Stimulated activated naive CD8-positive, alpha-beta T cell treated with anti-CD3 and anti-CD28 coated beads, Interleukin-15, amount 100 ng/mL, for 72 hours (primary cell): ENCODE measurements around the gene NINJ1.

Experiments used
- ATAC-seq: fragments of 150-1000 bp; cut with Tn5 transposase; 2 replicates; pipeline ENCODE4 v1.10.0; 2021; ENCODE audit warnings: mild to moderate bottlenecking, moderate library complexity
- DNase-seq, 2 donors: peaks; one replicate each; pipeline ENCODE4 v3.0.0; 2021 to 2022
- H3K27ac Mint-ChIP-seq, 2 donors: one replicate each; pipeline ENCODE4 v1.8.0; 2022; ENCODE audit warnings: mild to moderate bottlenecking in 2 of 2, mixed read lengths in 2 of 2, moderate library complexity in 2 of 2
- H3K27me3 Mint-ChIP-seq: one replicate; pipeline ENCODE4 v1.8.0; 2022; ENCODE audit warnings: mixed read lengths
- H3K4me1 Mint-ChIP-seq: one replicate; pipeline ENCODE4 v1.8.0; 2022; ENCODE audit warnings: mild to moderate bottlenecking, mixed read lengths
- H3K4me3 Mint-ChIP-seq, 2 donors: one replicate each; pipeline ENCODE4 v1.8.0; 2022; ENCODE audit warnings: mild to moderate bottlenecking in 2 of 2, mixed read lengths in 2 of 2, moderate library complexity in 1 of 2
- H3K9me3 Mint-ChIP-seq, 2 donors: one replicate each; pipeline ENCODE4 v1.8.0; 2022; ENCODE audit warnings: mixed read lengths in 2 of 2

Gene NINJ1

DNA sequence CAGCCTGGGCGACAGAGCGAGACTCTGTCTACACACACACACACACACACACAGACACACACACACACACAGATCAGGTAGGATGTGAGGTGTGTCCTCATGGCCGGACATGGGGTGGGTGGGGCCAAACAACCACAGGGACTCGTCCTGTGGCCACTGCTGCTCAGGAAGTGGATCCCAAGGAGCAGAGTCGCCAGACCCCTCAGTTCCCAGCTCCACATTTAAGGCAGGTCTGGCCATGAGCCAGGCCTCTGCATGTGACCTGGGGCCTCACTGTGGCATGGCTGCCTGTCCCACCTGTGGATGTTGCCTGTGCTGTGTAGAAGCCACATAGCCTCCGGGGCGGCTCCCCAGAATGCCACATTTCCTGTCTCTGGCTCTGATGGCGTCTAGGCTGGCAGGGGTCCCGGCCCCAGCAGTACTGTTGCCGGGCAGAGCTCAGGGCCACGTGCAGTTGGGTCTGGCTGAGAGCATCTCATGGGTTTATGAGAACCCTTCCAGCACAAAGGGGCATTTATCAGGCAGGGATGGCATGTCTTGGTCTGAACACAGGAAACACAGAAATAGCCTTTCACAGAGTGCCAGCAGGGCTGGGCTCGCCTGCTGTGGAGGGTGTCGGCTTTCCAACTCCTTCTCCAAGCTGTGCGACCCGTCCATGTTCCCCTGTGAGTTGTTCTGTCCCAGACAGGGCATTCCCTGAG, 9.9 kb upstream of the NINJ1 start:
- DNase-seq, result peak in 1 of 2 donors; percentile 55
- peaks cover 79% of the 10 kb centered on the region for H3K4me1 Mint-ChIP-seq
- H3K9me3 Mint-ChIP-seq, result peaks cover 20 to 26% of the 10 kb centered on the region in 2 donors
- peak overlapping the region; percentile 32 to 67 for H3K4me3 Mint-ChIP-seq
- peak; percentile 79 for ATAC-seq
- peak overlapping the region; percentile 80 to 90 for H3K27ac Mint-ChIP-seq
- no peaks in the 10 kb centered on the region for H3K27me3 Mint-ChIP-seq

DNA sequence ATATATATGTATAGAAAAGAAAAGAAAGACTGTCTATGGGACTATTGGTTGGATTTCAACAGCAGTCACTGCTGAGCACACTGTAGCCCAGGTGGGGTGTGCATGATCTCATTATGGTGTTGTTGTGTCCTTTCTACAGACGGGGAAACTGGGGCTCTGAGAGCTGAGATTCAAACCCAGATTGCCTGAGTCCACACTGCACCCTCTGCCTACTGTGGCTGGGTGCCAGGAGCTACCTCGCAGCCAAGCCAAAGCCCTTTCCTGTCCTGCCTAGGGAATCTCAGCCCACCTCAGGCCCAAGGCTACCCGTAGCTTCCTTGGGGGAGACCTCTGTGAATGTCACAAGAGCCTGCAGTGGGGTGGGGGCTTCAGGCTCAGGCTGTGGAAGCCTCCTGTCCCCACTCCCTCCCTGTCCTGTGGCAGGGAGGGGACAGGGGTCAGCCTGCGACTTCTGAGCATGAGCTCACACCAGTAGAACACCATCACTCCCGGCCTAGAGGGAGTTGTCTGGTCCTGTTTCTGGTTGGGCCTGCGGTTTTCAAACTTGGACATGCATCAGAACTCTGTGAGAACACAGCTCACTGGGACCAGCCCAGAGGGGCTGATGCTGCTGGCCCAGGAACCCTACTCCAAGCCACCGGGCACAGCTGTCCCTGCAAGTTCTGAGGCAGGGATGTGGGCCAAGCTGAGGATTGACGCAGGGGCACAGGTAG, 7.9 kb upstream of the NINJ1 start:
- DNase-seq (no peak), ATAC-seq (no peak)
- no peaks in the 10 kb centered on the region for H3K27me3 Mint-ChIP-seq
- peaks cover 81% of the 10 kb centered on the region for H3K4me1 Mint-ChIP-seq
- no peak overlapping the region for H3K4me3 Mint-ChIP-seq
- H3K27ac Mint-ChIP-seq, result peak overlapping the region in 1 of 2 donors; percentile 48
- peaks cover 10 to 11% of the 10 kb centered on the region in 2 donors for H3K9me3 Mint-ChIP-seq

DNA sequence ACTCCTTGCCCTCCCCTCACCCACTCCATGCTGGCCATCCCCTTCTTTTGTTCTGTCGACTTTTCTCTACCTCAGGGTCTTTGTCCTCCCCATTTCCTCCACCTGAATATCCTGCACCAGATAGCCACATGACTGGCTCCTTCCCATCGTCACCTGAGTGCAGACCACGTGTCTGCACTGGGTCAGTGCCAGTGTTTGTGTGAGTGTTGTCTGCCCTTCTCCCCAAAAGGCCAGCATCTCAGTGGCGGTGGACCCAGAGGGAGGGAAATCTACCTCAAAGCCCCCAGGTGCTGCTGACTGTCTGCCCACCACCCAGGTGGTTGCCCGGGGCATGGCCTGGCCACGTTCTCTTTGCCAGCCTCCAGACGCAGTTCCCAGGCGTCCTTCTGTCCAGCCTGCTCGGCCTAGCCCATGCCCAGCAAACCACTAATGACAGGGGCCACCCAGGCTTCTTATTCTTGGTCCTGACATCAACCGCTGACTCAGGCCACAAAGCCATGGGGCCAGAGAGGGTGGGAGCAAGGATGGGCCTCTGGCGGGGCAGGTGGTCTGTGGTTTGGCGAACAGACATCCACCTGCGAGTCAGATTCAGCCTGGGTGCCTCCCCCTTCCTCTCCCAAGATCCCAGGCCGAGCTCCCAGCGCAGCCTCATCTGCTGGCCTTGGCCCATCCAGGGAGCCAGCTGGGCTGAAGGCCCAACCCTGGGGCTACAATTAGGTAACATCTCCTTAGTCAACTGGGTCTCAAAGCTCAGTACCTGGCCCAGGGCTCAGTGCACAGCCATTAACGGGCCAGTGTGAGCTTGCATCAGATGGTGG, 5.5 kb upstream of the NINJ1 start:
- Mint-ChIP-seq H3K4me3 (peak overlapping the region in 1 of 2 donors; percentile 2), H3K27me3 (no peaks in the 10 kb centered on the region), H3K9me3 (no peaks in the 10 kb centered on the region), H3K27ac (peak overlapping the region in 1 of 2 donors; percentile 65), H3K4me1 (peaks cover 91% of the 10 kb centered on the region)
- no peak for DNase-seq
- ATAC-seq, result no peak

DNA sequence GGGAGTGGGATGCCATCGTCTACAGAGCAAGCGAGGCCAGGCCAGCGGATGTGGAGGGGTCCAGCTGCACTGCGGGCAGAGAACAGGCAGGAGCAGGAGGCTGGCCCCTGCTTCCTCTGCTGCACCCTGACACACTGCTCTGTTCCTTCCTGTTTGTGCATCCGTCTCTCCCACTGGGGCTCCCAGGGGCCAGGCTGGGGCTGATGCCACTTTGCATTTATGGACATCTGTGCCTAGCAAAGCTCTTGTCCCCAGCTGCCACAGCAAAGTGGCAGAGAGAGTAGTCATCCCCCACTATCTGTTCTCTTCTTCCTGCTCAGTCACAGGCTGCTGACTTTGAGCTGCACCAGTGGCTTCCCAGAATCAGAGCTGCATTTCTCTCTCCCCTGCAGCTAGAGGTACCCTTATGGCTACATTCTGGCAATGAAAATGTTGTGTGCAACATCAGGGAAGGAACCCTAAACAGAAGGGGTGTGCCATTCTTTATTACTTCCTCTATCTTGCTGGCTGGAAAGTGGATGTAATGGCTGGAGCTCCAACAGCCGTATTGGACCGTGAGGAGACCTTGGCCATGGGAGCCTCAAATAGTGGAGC, 4.2 kb upstream of the NINJ1 start:
- DNase-seq (no peak), ATAC-seq (no peak)
- Mint-ChIP-seq H3K4me3 (no peak overlapping the region), H3K9me3 (no peaks in the 10 kb centered on the region), H3K27ac (no peak overlapping the region), H3K27me3 (no peaks in the 10 kb centered on the region), H3K4me1 (peaks cover 81% of the 10 kb centered on the region)

DNA sequence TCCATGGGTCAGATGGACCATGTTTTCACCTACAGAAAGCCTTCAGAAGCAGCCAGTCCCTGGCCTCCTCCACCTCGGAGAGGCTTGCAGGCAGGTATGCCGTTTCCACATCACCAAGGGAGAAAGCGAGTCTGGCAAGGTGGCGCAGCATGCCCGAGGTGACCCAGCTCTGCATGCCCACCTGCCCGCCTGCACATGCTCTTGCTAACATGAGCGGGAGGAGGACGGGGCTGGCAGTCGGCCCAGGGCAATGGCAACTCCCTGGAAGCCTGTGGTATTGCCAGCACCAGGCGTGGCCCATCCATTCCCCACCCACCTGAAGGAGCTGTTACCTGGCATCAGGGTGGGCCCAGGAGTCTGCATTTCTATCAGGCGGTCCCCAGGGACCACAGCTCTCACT, 3.3 kb upstream of the NINJ1 start:
- H3K9me3 Mint-ChIP-seq, result no peaks in the 10 kb centered on the region
- ATAC-seq (no peak), DNase-seq (no peak)
- H3K4me1 Mint-ChIP-seq, result peaks cover 82% of the 10 kb centered on the region
- no peak overlapping the region for H3K4me3 Mint-ChIP-seq
- H3K27ac Mint-ChIP-seq, result no peak overlapping the region
- no peaks in the 10 kb centered on the region for H3K27me3 Mint-ChIP-seq

DNA sequence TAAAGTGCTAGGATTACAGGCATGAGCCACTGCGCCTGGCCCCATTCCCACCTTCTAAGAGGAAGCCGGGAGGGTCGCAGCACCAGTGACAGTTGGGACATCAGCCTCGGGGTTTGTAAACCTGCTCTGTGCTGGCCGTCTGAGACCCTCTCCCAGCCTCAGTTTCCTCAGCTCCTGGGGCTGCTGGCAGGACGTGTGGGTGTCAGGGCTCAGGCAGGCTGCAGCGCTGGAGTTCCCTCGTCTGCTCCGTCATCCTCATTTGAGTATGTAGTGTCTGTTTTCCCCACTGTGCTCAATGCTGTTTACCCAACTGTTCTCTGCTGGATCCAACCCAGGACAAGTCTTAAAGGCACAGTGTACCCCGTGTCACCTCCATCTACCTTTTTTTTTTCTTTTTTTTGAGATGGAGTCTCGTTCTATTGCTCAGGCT, 2.0 kb upstream of the NINJ1 start:
- no peaks in the 10 kb centered on the region for H3K27me3 Mint-ChIP-seq
- no peak for DNase-seq

DNA sequence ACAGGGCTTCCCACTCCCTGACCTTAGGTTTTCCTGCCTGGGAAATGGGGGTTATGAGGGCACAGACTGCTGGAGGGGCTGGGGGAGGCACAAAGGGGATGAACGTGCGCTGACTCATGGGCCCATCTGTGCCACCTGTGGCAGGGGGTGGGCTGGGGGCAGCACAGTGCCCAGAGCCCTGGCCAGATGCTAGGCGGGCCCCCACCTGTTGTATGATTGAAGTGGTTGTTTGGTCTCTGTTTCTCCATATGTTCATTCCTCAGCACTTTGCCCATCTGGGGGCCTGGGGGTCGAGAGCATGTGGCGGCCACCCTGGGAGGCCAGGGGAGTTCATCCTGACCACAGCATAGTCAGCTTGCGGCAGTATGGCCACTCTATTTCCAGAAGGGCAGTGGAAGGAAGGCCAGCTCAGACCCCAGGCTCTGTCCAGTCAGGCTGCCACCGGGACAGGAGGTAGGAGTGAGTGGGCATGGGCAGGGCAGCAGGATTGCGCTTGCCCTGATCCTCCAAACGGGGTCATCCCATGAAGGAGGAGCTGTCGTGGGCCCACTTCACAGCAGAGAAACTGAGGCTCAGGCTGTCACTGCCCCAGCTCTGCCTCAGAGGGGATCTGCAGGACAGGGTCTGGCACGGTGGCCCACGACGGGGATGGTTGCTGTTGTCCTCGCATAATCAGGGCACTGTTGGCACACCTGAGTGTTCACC, 841 bp upstream of the NINJ1 start:
- DNase-seq (no peak), ATAC-seq (peak; percentile 47)
- Mint-ChIP-seq H3K4me3 (peak overlapping the region; percentile 79 to 83), H3K9me3 (no peaks in the 10 kb centered on the region), H3K27me3 (no peaks in the 10 kb centered on the region), H3K4me1 (peaks cover 87% of the 10 kb centered on the region), H3K27ac (peak overlapping the region; percentile 91 to 94)

More for the DNA sequence above, 2.0 kb upstream of the NINJ1 start:
- no peak for ATAC-seq
- Mint-ChIP-seq H3K27ac (no peak overlapping the region), H3K9me3 (no peaks in the 10 kb centered on the region), H3K4me3 (no peak overlapping the region), H3K4me1 (peaks cover 87% of the 10 kb centered on the region)

DNA sequence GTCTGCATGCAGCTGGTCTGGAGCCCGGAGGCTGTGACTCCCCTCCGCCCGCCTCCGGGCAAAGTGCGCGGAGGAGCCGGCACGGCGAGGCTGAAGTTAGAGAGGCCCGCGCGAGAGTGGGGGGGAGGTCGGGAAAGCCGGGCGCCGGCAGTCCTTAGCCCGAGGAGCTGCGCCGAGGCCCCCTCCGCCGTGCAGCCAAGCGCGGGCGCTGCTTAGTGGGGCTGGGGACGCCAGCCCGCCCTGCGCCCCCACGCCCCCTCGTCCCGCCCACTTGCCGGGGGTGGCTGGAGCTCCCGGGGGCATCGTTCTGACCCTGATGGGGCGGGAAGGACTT, 403 bp downstream of the NINJ1 start:
- H3K4me1 Mint-ChIP-seq, result peaks cover 90% of the 10 kb centered on the region
- ATAC-seq (no peak), DNase-seq (peak in 1 of 2 donors; percentile 63)
- H3K27ac Mint-ChIP-seq, result peak overlapping the region; percentile 94 to 99
- H3K4me3 Mint-ChIP-seq, result peak overlapping the region; percentile 94 to 96
- H3K9me3 Mint-ChIP-seq, result no peaks in the 10 kb centered on the region
- H3K27me3 Mint-ChIP-seq, result no peaks in the 10 kb centered on the region

DNA sequence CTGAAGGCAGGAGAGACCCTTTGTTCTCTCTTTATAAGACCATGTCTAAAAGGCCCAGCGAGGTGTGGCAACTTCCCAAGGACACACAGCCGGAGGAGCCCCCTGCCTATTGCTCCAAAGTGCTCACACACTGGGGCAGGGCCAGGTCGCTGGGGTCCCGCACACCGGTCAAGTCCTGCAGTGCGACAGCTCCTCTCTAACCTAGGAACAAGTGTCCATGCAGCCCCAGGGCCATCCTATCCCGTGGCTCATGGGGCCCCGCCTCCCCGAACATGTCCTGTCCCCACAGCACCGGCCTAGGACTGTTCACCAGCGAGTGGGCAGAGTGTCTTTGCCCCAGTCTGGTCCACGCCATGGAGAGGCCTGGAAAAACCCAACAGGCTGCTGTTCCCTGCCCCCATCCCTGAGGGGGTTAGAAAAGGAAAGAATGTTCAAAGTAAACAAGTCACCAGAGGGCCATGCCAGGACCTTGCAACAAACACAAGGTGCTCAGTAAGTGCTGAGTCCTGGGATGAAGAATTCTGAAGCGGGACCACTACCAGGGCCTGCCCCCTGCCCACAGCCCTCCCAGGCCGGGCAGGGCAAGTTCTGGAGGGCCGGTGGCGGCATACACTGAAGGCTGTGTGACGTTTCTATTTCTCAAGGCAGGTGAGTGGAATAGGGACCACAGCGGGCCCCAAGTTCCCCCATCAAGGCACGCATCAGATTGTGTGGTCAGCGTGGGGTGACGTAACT, 938 bp downstream of the NINJ1 start:
- Mint-ChIP-seq H3K4me1 (peaks cover 90% of the 10 kb centered on the region), H3K27ac (peak overlapping the region; percentile 94 to 99), H3K9me3 (no peaks in the 10 kb centered on the region), H3K27me3 (no peaks in the 10 kb centered on the region), H3K4me3 (peak overlapping the region; percentile 94 to 96)
- peak in 1 of 2 donors; percentile 83 for DNase-seq
- peak; percentile 64 for ATAC-seq

DNA sequence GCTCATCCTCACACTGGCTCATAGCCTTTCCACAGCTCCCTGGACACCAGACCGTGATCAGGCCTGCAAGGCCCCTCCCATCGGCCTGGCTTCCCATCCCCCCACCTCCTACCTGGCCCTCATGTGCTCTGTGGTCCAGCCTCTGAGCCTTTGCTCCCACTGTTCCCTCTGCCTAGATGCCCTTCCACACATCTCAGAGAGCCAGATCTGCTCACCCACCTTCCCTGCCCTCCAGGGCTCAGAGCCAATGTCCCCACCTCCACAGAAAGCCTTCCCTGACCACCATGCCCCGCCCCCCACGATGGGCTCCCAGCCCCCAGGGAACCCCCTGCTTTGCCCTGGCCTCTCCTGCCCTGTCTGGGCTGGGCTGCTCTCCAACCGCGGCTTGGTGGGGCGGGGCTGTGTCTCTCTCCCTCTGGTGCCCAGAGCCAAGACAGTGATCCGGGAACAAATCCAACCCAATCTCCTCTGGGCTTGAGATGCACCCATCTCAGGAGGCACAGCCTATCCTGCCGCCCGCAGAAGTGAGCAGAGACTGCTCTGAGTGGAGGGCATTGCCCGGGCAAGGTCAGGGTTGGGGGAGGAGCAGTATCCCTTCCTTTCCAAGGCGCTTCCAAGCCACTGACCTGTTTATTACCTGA, 1.6 kb downstream of the NINJ1 start:
- H3K27ac Mint-ChIP-seq, result peak overlapping the region; percentile 94 to 99
- H3K4me3 Mint-ChIP-seq, result peak overlapping the region; percentile 94 to 96
- no peak for ATAC-seq
- no peaks in the 10 kb centered on the region for H3K9me3 Mint-ChIP-seq
- H3K27me3 Mint-ChIP-seq, result no peaks in the 10 kb centered on the region
- peaks cover 90% of the 10 kb centered on the region for H3K4me1 Mint-ChIP-seq
- DNase-seq, result no peak

DNA sequence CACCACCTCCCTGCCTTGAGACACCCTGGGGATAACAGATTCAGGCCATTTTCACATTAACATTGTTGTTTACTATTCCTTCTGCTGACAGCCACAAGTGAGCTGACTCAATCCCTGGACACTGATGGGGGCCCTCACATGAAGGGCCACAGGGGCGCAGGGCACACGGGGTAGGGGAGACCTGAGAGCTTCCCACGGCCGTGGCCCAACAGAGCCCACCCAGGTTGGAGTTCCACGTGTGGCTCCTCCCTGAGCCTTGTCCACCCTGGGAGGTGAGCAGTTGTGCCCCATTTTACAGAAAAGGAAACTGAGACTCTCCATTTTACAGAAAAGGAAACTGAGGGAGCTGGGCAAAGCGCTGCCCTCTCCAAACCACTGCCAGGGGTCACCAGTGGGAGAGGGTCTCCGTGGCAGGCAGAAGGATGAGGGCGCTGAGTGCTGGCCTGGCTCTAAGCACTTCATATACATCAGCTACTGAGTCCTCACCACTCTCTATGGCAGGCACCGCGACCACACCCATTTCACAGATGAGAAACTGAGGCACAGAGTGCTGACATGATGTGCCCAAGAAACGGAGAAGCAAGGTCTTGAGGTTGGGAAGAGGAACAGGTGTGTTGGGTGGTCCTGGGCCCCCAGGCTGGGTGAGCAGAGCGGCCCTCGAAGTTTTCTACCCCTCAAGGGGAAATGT, 2.3 kb downstream of the NINJ1 start:
- no peaks in the 10 kb centered on the region for H3K9me3 Mint-ChIP-seq

DNA sequence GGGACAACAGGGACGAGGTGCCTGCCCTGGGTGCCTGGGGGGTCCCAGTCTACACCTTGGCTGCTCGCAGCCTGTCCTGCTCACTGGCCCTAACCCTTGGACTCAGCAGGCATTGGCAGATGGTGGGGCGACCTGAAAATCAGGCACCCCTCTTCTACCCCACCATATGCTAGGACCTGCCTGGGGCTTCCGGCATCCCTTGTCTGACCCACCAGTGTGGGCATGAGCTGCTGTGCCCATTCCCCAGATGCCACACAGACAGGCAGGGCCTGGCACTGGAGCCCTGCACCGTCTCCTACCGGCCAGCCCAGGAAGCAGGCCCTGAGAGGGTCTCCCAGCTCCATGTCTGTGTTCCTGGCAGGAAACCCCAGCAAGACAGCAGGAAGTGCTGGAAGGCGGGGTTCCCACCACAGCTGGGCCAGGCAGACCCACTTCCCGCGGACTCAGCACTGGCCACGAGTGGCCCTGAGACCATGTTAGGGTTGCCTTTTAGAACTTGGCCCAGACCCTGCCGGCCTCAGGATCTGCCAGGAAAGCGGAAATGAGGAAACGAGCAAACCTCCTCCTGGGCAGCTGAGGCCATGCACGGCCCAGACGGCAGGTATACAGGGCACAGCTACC, 3.1 kb downstream of the NINJ1 start:
- peak overlapping the region; percentile 12 to 96 for H3K4me3 Mint-ChIP-seq
- peak overlapping the region; percentile 54 to 61 for H3K27ac Mint-ChIP-seq
- DNase-seq, result no peak
- no peaks in the 10 kb centered on the region for H3K27me3 Mint-ChIP-seq
- H3K9me3 Mint-ChIP-seq, result no peaks in the 10 kb centered on the region
- peaks cover 90% of the 10 kb centered on the region for H3K4me1 Mint-ChIP-seq
- no peak for ATAC-seq

More for the DNA sequence above, 2.3 kb downstream of the NINJ1 start:
- Mint-ChIP-seq H3K27ac (peak overlapping the region; percentile 88 to 94), H3K27me3 (no peaks in the 10 kb centered on the region), H3K4me3 (peak overlapping the region; percentile 94 to 96), H3K4me1 (peaks cover 90% of the 10 kb centered on the region)
- ATAC-seq (no peak), DNase-seq (no peak)
